GM21390 (cell line): ENCODE data around the gene GHR.
"Not testable (repeated sequence)": the region's sequence is repeated elsewhere in the genome, so short reads cannot be mapped to it uniquely, and the experiment has no call there.

ENCODE experiments used
- ATAC-seq: cut with Tn5 transposase; IDR thresholded peaks from one replicate; pipeline ENCODE4 v1.9.1; 2021; ENCODE audit not compliant: unreplicated experiment

The GHR gene

DNA sequence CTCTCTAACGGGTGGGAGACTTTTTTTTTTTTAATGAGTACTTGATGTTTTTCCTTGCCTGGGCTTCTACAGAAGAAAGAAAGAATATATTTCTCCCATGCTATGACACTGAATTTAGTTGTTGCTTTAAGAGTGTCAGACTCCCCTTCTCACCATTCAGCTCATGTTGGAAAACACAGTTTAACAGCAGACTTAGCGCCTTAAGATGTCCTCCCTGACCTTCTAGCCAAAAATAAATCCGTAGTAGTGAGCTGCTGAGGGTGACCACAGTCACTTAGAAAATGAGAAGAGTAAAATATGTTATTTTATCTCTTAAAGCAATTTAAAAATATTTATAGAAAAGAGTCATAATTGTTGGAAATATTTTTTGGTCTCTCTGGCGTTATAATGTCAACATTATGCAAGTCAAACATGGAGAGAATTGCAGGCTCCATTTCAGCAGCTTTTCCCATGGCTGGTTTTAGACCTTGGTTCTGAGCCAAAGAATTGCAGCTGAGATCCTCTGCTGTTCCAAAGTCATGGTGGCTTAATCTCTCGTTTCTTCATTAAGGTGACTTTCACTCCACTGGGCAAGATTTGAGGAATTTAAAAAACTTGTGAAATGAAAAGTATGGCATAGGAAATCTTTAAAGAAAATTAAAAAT lies 143.5 kb downstream of the GHR start:
- no peak for ATAC-seq

- no peak for ATAC-seq
Measured at GRCh38 chr5:42569325-42569724, 146.1 kb downstream of the GHR start.

- no peak for ATAC-seq
Measured at GRCh38 chr5:42569953-42570548, 146.8 kb downstream of the GHR start.

GRCh38 chr5:42570966-42571960 lies 148.0 kb downstream of the GHR start:
- no peak for ATAC-seq

DNA sequence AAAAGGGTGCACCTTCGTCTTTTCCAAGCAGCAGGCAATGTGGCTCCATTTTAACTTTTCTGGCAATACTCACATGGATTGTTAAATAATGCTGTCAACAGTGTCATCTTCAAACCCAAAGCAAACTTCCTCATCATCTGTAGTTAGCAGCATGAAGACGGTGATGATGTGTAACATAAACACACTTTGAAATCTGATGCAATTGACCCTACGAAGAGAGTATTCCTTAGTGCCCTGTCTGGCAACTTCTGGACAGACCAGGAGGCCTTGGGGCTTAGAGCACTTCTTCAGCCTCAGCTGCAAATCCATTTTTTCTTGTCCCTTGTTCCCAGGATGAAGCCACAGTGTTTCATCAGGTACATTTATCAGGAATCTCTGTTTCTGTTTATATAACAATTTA lies 149.1 kb downstream of the GHR start:
- no peak for ATAC-seq

GRCh38 chr5:42573386-42573785 lies 150.1 kb downstream of the GHR start:
- ATAC-seq, result no peak

GRCh38 chr5:42575914-42576313 lies 152.7 kb downstream of the GHR start:
- not testable (repeated sequence) for ATAC-seq

- ATAC-seq, result not testable (repeated sequence)
Measured at GRCh38 chr5:42578901-42579300, 155.7 kb downstream of the GHR start.

- ATAC-seq, result no peak
Measured at GRCh38 chr5:42579320-42579719, 156.1 kb downstream of the GHR start.

DNA sequence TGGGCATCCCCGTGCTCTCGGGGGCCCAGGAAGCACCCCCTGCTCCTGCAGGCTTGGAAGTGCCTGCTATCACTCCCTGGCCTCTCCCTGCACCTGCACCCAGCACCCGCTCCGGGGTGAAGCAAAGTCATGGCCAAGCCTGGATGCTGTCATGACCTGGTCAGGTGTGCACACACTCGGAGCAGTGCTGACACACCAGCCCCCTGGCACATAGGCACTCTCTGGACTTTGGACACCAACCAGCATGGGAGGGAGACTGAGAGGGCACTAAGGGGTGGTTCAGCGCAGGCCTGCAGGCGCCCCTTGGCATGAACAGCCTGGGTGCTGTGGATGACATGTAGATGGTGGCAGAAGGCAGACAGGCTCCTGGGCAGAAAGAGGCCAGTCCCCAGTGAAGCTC lies 158.6 kb downstream of the GHR start:
- no peak for ATAC-seq

- ATAC-seq, result no peak
Measured at GRCh38 chr5:42582723-42583122, 159.5 kb downstream of the GHR start.

GRCh38 chr5:42583322-42583721 lies 160.1 kb downstream of the GHR start:
- ATAC-seq, result peak; percentile 57

DNA sequence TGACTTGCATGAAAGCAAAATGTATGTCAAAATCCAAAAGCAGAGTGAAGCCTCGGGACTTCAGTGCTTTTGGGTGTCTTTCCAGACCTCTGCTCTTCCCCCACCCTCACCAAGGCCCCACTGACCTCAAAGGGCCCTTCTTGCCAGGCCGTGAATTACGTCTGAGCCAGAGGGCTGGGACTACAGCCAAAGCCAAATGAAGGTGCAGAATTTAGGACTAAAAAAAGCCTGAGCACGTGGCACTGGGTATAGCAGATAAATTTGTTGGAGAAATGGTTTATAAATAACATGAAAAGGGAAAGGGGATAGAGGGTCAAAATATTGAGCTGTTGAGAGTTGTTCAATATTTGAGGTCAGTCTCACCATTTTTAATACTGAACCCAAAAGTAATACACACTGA lies 163.4 kb downstream of the GHR start:
- no peak for ATAC-seq

DNA sequence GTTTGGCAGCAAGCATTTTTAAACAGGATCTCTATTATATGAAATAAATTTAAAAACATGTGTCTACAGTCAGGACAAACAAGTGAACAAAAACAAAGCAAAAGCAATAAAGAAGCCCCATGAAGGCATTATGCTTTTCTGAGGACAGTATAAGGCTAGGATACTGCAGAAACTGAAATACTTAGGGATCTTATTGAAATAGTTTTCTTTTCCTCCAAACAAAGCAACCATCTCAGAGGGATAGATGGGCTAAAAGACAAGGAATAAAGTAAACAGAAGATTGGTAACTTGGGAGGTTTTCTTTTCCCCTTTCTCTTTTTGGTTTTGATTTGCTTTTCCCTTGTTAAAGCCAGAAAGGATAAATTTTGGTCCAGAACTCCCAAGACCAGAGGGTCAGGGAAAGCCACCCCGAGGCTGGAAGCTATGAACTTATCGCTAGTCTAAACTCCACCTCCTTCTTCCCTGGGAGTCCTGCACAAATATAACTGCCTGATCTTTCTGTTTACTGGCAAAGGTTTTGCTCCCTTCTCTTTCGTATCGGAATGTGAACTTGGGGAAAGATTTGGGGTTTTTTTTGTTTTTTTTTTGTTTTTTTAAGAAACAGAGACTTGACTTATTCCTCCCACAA lies 164.0 kb downstream of the GHR start:
- ATAC-seq, result no peak

- no peak for ATAC-seq
Measured at GRCh38 chr5:42590566-42590965, 167.3 kb downstream of the GHR start.

DNA sequence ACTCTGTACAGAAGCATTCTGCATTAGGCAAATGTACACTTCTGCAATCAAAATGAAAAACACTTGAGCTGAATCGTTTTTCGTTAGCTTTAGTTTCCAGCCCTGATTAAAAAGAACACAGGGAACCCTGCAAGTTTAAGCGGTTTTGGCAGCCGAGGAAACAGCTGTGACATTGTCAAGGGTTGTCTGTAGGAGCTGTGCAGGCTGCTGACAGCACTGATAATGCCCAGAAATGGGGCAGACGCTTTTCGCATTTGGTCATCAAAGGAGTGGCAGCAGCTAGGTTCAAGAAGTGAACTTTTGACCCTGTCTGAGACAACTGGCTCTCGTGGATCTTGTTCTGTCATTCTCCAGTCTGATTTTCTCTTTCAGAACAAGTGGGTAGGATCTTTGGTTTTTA lies 167.8 kb downstream of the GHR start:
- no peak for ATAC-seq

DNA sequence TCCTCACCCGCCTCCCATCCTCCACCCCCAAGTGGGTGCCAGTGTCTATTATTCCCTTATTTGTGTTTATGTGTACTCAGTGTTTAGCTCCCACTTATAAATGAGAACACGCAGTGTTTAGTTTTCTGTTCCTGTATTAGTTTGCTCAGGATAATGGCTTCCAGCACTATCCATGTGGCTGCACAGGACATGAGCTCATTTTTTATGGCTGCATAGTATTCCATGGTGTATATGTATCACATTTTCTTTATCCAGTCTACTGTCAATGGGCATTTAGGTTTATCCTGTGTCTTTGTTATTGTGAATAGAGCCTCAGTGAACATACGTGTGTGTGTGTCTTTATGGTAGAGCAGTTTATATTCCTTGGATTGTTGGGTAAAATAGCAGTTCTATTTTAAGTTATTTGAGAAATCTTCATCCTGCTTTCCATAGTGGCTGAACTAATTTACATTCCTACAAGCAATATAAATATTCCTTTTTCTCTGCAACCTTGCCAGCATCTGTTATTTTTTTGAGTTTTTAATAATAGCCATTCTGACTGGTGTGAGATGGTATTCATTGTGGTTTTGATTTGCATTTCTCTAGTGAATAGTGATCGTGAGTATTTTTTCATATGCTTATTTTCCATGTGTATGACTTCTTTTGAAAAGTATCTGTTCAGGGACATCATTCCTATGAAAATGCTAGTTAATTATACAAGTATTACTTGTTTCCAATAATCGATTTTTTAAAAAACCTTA lies 169.3 kb downstream of the GHR start:
- no peak for ATAC-seq

DNA sequence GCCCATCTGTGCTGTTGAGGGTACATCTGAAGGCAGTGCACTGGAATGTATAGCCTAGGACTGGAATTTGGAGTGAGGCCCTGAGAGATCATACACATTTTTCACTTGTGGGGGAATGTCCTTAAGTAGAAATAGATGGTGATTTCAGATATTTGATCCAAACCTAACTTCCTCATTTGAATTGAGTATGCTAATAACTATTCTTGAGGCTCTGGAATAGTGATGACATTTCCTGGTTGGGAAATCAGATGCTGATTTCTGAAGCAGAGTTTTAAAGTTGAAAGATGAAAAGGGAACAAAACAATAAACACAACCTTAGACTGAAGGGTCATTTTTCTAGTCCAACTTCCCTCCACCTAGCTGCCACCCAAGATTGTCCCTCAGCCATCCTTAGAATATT lies 170.4 kb downstream of the GHR start:
- ATAC-seq, result no peak

DNA sequence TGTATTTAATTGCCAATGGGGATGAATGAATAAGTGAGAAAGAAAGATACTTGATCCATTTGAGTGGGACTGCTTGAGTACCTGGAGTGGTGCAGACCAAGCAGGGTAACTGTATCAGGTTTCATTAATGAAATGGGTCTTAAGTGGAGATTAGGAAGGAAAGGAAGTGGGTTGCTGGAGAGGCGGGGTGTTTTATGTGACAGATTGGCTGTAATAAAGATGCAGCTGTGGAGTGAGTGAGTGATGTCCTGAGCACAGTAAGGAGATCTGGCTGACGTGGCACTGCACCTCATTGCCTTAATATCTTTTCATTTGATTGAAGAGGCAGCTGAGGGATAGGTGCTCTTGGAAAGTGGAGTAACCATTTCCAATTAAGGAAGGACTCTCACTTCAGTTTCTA lies 172.4 kb downstream of the GHR start:
- no peak for ATAC-seq

DNA sequence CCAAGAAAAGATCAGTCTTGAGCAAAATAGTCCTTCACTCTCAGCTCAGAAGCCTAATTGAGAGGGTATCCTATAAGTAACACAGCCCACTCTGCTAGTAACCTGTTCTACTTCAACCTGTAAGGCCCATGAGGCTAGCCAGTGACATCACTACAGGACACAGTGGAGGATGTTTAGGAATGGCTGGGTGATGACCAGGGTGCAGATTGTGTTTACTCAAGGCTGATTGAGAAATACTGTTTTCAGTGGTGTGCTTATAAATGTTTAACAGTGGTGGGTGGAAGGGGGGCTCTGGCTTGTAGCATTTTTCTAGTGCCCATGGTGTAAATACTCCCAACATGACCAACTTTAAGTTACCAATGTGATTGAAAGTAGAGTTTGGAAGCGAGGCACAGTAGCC lies 173.6 kb downstream of the GHR start:
- no peak for ATAC-seq
